ENCODE results near the gene ACTR10. TPM values are rescaled to one million over a fixed set of nuclear protein-coding genes. Genes with fewer than 3 reads are reported as not detected.

ACTR10 gene
- 11.6 TPM for total RNA-seq

DNA sequence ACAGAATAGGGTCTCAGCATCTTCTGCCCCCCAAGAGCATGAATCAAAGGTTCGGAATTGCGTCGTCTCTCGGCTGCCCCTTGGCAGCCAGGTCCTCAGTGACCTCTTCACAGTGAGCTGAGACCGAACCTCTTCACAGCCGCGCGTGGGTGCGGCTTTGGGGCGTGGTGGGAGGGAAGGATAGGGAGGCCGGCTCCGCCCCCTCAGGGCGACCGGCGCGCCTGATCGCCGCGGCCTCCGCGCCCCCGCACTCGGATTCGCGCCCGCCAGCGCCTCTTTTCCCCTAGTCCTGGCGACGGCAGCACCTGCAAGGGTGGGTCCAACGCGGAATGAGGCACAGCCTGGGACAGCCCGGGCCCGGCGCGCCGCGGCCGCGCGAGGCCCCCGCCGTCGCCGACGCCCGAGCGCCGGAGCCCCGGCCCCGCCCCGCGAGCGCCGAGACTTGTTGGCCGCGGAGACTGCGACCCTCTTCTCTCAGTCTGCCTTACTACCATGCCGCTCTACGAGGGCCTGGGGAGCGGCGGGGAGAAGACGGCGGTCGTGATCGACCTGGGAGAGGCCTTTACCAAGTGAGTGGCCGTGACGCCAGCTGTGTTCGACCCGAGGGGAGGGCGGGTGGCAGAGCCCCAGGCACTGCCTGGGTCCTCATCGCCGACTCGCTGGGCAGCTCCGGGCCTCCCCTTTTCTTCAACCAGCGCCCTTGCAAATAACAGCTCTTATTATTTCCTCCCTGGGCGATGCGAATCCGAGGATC is at the start of gene ACTR10:
ACTR10 (plus strand) TSS at position 424 of the 754 bp plus-strand sequence; CDS start at position 493, 69 bp downstream.
- DNase-seq (ENCODE audit: low read depth in 2 of 3, low spot score in 2 of 3), result peak; percentile 80 to 90 (median 87)

DNA sequence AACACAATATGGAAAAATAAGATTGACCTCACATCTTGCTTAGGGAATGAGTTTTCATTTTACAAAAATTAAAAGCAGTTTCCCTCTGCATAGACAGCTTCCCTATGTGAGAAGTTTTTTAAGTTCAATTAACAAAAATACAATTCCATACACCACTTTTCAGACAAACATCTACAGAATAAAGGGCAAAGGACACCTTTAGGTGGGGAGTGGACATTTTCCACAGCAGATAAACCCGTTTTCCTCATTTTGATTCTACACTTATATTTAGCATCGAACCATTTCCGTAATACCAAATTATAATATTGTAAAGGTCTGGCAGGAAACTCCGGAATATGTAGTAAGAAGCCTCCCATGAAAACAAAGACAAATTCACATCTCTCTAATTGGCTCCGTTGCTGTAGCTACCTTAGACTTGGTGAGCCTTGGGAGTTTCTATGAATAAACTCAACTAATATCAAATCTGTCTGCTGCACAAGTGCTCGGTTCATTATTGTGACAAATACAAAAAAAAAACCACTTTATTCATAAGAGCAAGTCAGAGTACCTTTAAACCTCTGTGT is 49.6 kb upstream of the ACTR10 start:
- DNase-seq (ENCODE audit: low read depth in 2 of 3, low spot score in 2 of 3), result no peak

DNA sequence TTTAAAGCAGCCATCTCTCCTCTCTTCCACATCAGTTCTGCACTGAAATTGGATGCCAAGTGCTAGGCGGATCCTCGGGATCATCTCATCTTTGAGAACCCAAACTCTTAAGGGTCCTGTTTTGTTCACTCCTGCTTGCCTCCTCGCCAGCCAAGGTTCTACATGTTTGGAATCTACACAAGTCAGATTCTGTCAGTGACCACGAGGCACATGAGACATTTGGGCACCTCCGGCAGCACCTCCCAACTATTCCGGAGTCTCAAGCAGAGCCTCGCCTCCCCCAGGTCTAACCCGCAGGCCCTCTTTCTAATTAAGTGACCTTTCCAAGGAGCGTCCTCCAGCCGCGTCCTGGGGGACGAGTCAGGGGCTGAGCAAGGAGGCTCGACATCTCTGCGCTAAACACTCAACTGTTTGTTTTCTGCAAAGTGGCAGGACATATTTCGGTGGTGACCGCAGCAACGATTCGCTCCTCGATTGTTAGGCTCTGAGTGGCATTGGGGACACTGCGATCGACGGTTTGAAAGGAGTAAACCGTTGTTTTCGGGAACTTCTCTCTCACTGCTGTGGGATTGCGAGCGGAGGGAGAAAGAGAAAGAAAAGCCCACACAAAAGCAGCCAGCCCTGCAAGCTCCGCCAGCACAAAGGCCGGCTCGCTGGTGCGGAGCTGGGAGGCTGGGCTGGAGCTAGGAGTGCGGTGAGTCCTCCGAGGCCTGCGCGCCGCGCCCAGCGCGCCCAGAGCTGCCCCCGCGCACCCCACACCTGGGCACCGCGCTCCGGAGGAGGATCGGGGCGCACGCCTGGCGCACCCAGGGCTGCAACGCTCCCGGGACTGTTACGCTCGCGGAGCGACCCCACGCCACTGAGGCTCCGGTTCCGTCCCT is 48.6 kb upstream of the ACTR10 start:
- peak in 1 of 3 donors; percentile 37 for DNase-seq (ENCODE audit: low read depth in 2 of 3, low spot score in 2 of 3)

DNA sequence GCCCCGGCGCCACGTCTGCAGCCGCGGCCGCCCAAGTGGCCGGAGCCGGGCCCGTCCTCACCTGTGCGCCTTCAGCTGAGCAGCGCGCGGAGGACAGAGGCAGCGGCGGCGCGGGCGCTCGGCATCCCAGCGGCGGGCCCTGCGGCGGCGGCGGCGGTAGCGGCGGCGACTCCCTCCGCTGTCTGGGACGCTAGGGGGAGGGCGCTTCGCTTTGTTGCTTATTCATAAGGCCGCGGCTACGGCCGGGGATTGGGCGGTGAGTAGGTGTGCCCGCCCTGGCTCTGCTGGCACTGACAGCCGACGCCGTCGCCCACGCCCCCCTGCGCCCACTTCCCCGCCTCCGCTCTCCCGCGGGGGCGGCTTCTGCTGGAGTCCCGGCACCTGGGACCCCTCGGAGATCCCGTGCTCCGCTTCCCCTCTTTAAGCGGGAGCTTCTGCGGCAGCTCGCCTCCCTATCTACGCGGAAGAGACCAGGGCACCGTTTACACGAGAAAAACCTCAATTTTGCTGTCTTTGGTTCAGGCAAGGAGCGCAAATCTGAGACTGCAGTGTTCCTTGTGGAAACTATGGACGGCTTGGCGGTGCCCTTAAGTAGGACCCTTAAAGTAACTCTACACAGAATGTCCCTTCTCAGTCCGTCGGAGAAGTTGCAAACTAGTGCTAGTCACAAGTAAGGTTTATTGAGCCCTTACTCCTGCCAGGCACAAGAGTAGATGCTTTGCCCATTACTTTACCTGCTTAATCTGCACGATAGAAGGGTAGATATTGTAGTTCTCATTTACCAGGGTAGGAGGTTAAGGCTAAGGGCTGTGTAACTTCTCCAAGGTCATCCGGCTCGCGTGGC is 47.7 kb upstream of the ACTR10 start, which contains the start of gene ARMH4:
ARMH4 (minus strand) TSS at position 200 of the 844 bp plus-strand sequence. CDS start 12,855 bp downstream, outside the sequence.
- DNase-seq (ENCODE audit: low read depth in 2 of 3, low spot score in 2 of 3), result peak in 2 of 3 donors; percentile 88 to 91

DNA sequence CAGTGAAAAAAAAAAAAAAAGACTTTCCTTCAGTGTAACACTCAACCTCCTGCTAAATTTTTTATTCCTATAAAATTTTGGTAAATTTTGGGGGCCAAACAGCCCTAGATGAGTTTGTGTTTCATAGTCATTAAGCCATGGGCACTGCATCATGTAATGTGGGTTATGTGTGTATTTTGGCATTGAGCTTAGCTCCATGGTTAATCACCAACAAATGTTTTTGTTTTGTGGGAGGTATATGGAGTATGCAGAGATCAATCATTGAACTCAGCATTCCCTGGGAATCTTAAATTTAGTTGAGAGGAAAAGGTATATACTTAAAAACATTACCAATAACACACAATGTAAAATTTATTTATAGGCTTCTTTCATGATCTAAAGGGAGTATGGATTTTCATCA is 39.4 kb upstream of the ACTR10 start:
- DNase-seq (ENCODE audit: low read depth in 2 of 3, low spot score in 2 of 3), result no peak

DNA sequence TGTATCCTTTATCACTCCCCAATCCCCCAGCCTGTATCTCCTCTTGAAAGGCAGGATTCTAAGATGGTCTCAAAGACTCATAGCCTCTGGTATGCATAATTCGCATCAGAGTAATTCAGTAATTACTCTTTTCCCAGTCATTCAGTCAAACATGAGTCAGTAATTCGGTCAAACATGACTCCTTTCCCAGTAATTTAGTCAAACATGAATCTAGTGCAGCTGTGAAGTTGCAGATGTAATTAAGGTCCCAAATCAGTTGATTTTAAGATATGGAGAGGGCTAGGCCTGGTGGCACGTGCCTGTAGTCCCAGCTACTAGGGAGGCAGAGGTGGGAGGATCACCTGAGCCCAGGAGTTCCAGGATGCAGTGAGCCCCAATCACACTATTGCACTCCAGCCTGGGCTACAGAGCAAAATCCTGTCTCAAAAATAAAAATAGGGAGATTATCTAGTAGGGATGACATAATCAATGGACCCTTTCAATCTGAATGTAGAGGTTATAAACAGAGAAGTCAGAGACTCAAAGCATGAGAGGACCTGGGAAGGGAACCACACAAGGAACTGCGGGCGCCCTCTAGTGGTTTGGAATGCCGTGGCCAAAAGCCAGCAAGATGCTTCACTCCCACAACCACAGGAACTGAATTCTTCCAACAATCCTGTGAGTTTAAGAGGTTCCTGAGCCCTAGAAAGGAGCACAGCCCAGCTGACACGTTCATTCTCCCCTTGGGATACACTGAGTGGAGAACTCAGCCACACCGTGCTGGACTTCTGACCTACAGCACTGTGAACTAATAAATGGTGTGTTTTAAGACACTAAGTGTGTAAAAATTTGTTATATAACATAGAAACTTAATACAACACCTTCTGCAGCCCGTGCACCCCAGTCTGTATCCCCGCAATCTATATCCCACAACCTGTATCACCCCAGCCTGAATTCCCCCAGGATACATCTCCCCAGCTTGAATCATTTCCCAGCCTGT is 33.7 kb upstream of the ACTR10 start:
- peak; percentile 43 to 82 (median 63) for DNase-seq (ENCODE audit: low read depth in 2 of 3, low spot score in 2 of 3)

DNA sequence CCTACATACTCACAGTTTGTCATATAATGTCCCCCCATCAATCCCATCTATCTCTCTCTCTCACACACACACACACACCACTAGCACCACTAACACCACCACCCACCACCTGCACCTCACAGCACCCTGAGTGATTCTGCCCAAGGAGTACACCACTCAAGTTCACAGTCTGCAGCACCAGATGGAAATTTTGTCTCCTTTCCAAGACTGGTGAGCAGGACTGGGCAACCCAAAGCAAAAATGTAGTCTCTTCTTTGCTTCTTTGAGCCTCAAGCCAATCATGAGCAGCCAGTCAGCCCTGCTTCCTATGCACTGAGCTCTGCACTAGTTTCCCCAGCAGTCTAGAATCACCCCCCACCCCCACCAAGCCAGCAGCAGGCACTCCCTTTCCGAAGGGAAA is 32.9 kb upstream of the ACTR10 start:
- DNase-seq (ENCODE audit: low read depth in 2 of 3, low spot score in 2 of 3), result no peak

DNA sequence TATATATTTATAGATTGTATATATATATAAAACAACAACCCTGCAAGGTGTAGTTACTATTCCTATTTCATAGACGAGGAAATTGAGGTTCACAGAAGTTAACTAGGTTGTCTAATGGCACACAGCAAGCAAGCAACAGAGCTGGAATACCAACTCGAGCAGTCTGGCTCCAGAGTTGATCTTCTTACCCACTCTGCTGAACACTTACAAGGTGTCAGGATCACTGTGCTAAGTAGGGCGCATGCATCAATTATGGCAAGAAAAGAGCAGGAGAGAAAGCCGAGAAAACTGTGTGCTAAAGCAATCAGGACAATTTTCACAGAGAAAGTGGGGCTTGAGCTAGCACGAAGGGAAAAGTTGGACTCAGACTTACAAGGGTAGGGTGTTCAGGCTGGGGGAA is 32.1 kb upstream of the ACTR10 start:
- DNase-seq (ENCODE audit: low read depth in 2 of 3, low spot score in 2 of 3), result no peak

DNA sequence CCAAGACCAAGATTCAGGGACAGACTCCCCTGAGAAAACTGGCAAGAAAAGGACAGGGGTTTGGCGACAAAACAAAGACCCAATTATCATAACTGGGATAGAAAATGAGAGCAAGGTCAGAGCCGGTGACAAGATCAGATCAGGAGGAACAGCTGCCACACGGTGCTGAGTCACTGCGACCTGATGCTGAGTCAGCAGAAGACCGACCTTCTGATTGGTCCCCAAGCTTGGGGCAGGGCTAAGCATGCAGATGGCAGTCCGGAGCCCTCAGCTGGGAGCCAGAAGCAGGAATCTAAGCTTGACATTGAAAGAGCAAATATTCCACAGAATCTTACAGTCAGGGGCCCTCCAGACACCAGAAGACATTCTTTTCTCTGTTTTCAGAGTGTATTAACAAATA is 28.9 kb upstream of the ACTR10 start:
- peak in 2 of 3 donors; percentile 77 for DNase-seq (ENCODE audit: low read depth in 2 of 3, low spot score in 2 of 3)

DNA sequence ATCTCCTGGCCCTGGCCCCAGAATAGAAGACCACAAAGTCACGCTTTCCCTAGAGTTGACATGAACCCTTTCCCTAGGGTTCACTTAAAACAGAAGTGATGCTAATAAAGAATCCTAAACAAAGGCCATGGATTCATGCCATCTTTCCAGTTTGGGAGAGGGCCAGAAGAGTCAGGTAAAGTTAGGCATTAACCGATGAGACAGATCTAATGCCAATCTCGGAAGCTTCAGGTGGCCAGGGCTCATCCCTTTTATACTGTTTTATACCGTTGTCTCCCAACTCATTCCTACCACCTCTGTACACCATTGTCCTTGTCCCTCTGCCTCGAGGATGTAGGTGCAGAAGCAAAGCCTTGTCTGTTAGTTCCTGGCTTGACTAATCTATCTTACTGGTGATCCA is 22.8 kb upstream of the ACTR10 start:
- DNase-seq (ENCODE audit: low read depth in 2 of 3, low spot score in 2 of 3), result no peak

DNA sequence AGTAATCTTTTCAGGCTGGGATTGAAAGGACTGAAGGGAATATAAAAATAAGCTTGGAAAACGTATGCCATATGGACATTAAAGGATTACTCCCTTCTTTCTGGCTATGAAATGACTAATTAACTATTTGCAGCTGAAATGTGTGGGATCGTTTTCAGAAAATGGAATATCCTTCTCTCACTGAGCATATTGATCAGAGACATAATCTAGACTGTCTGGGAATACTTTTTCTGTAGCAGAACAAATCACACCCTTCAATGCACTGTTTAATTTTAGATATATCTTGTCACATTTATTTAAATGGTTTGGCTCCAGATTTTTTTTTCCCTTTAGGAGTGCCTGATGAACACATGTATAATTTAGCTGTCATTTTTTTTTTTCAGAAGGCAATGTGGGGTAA is 10.8 kb upstream of the ACTR10 start:
- no peak for DNase-seq (ENCODE audit: low read depth in 2 of 3, low spot score in 2 of 3)

DNA sequence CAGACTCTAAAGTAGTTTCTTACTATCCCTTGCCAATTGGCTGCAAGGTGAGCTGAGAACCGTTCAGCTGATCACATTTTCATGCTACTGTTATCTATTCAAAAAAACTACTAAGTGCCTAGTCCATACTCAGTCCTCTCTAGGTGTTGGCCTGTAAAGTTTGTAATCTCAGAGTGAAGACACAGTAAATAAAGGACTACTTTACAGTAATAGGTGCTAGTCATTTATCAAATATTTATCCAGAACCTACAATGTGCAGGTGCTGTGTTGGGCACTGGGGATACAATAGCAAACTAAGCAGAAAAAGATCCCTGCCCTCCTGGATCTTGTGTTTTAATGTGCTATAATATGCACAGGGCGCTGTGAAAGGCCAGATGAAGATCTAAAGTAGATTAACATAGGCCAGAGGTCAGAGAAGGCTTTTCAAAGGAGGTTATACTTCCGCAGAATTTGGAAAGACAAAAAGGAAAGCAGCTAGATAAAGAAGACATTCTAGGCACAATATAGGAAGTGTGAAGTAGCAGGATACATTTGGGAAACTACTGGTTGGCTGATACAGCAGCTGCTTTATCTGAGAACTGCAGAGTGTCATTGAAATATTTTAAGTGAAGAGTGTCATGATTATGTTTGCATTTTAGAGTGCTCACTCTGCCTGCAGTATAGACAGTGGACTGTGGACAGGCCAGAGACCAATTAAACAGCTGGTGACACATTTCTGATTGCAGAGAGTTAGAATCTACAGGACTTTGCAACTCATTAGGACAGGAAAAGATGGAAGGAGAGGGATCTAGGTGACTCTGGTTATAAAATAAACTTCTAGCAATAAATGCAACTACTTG is 8.0 kb upstream of the ACTR10 start:
- DNase-seq (ENCODE audit: low read depth in 2 of 3, low spot score in 2 of 3), result no peak

DNA sequence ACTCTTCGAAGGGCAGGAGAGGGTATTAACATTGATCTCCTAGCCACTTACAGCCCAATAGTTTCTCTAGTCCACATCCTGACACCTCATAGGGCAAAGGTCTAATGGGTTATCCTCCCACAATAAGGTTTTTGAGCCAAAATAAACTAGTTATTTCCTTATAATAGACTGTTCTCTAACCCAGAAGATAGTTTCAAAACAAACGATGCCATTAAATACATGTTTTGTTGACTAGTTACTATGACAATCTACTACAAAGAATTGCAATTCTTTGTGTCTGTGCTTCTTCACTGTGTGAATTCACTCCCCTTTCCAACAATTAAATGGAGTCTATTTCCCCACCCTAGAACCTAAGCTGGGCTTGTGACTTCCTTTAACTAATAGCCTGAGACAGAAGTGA is 6.4 kb upstream of the ACTR10 start:
- DNase-seq (ENCODE audit: low read depth in 2 of 3, low spot score in 2 of 3), result no peak

DNA sequence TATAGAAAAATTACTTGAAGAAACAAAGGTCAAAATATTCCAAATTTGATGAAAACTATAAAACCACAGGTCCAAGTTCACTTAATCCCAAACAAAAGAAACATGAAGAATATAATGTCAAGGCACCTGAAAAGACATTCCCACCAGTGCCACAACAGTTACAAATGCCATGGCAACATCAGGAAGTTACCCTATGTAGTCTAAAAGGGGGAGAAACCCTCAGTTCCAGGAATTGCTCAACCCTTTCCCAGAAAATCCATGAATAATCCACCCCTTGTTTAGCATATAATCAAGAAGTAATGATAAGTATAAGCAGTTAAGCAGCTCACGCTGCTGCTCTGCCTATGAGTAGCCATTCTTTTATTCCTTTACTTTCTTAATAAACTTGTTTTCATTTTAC is 3.8 kb upstream of the ACTR10 start:
- no peak for DNase-seq (ENCODE audit: low read depth in 2 of 3, low spot score in 2 of 3)

DNA sequence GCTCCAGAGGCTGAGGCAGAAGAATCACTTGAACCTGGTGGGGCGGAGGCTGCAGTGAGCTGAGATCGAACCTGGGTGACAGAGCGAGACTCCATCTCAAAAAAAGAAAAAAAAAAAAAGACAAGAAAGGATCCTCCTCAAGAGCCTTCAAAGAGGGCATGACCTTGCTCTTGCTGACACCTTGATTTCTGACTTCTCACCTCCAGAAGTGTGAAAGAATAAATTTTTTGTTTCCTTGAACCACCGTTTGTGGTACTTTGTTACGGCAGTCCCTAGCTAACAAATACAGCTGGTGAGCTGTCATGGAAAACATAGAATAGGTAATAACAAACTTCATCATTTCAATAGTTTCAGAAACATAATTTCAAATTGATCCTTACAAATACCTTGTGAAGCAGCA is 1.9 kb upstream of the ACTR10 start:
- DNase-seq (ENCODE audit: low read depth in 2 of 3, low spot score in 2 of 3), result no peak

DNA sequence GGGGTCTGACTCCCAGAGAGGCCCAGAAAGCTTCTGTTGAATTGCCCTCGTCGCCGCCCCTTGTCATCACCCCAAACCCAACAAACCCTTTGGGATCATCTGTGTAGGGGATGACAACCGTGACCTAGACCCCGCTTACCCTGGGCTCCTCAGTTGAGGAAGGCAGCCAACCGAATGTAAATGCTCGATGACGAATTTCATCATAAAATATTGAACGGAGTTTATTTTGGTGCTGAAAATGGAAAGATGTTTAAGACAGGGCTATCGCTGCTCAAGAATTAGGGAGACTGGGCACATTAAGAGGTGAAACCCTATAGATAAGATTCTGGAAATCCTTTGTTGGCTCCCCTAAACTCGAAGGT is 512 bp downstream of the ACTR10 start:
- DNase-seq (ENCODE audit: low read depth in 2 of 3, low spot score in 2 of 3), result no peak

DNA sequence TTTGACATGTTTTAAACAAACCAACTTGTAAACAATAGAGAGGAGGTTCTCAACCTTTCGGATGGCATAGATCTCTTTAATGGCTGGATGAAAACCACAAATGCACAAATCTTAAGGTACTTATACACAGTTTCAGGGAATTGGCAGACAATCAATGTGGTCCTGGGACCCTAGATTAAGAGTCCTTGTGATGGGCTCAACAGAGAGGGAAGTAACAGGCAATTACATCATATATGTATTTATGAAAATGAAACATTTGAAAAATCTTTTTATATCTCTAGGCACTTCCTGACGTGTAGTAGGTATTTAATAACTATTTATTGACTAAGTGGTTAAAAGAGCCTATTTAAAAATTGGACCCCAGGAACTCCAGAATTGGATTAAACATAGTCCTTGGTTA is 897 bp downstream of the ACTR10 start:
- DNase-seq (ENCODE audit: low read depth in 2 of 3, low spot score in 2 of 3), result peak in 2 of 3 donors; percentile 12 to 37

DNA sequence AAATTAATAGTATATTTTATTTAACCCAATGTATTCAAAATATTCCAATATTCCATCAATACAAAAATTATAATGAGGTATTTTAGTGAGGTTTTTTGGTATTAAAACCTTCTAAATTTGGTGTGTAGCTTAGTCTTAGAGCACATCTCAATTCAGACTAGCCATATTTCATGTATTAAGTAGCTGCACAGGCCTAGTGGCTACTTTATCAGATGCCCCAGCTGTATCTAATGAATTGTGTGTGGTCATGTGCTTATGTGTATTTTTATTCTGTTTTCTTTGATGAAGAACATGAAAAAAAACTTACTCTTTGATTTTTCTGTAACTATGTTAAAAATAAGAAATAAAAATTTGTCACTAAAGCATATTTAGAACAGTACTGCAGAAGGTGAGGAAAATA is 13.2 kb downstream of the ACTR10 start:
- no peak for DNase-seq (ENCODE audit: low read depth in 2 of 3, low spot score in 2 of 3)
